Skin of body (tissue), 2 donors: Measurements from ENCODE around the gene HINFP. TPM values are rescaled to one million over a fixed set of nuclear protein-coding genes. Genes with fewer than 3 reads are reported as not detected.

Source experiments
- DNase-seq: peaks from one replicate; lab custom pipeline; 2025; lab: John Stamatoyannopoulos, UW
- total RNA-seq: library from RNA; depleted of rRNA; stranded (reverse); fragments of >200 nt; gene quantifications from one replicate; pipeline ENCODE4 v1.2.3, GENCODE V29; 2014

Gene HINFP
- total RNA-seq: 14.3 TPM

- DNase-seq: peak; percentile 99
These were observed at the start of gene HINFP for GRCh38 chr11:119121008-119121810. Gene HINFP (plus strand): TSS chr11:119121580. CDS start chr11:119126945, 5,365 bp downstream.

DNA sequence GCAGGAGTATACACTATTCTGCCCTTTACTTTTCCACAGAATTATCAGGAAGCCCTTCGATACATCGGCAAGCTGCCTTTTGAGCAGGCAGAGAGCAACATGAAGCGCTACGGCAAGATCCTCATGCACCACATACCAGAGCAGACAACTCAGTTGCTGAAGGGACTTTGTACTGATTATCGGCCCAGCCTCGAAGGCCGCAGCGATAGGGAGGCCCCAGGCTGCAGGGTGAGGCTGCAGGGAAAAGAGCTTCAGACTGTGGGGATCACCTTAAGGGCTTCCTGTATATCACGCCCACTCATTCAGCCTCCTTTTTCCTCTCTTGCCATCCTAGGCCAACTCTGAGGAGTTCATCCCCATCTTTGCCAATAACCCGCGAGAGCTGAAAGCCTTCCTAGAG lies 43.5 kb upstream of the HINFP start:
- no peak for DNase-seq

GRCh38 chr11:119078675-119079420 lies 42.5 kb upstream of the HINFP start:
- DNase-seq: no peak

- no peak for DNase-seq
These were observed 39.6 kb upstream of the HINFP start for GRCh38 chr11:119081682-119082260.

GRCh38 chr11:119084663-119085436 lies 36.5 kb upstream of the HINFP start, which contains the start of gene HMBS:
Gene HMBS (plus strand): TSS chr11:119084881. CDS start chr11:119085034, 153 bp downstream.
- DNase-seq: peak; percentile 97

DNA sequence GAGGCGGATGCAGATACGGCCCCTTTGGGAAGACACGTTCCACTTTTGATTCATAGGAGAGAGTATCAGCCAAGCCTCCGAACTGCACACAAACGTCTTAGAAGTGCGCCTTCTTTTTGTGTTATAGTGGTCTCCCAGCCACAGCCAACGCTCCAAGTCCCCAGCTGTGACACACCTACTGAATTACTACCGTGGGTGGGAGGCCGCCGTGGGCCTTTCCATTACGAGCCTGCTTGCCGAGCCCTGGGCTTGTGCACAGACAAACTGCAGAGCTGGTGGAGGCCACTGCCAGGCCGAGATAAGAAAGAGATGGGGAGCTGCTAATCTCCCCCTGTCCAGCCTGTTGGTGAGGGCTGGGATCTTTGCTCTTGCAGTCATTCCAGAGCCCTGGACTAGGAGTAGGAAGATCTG lies 35.9 kb upstream of the HINFP start:
- DNase-seq: no peak

- DNase-seq: no peak
These were observed 34.3 kb upstream of the HINFP start for GRCh38 chr11:119087123-119087522.

GRCh38 chr11:119087747-119088241 lies 33.6 kb upstream of the HINFP start:
- DNase-seq: no peak

GRCh38 chr11:119088406-119088805 lies 33.0 kb upstream of the HINFP start:
- no peak for DNase-seq

GRCh38 chr11:119089319-119089718 lies 32.1 kb upstream of the HINFP start:
- no peak for DNase-seq

- peak; percentile 47 for DNase-seq
These were observed 30.2 kb upstream of the HINFP start for GRCh38 chr11:119091178-119091577.

GRCh38 chr11:119091966-119092879 lies 29.2 kb upstream of the HINFP start:
- DNase-seq: no peak

DNA sequence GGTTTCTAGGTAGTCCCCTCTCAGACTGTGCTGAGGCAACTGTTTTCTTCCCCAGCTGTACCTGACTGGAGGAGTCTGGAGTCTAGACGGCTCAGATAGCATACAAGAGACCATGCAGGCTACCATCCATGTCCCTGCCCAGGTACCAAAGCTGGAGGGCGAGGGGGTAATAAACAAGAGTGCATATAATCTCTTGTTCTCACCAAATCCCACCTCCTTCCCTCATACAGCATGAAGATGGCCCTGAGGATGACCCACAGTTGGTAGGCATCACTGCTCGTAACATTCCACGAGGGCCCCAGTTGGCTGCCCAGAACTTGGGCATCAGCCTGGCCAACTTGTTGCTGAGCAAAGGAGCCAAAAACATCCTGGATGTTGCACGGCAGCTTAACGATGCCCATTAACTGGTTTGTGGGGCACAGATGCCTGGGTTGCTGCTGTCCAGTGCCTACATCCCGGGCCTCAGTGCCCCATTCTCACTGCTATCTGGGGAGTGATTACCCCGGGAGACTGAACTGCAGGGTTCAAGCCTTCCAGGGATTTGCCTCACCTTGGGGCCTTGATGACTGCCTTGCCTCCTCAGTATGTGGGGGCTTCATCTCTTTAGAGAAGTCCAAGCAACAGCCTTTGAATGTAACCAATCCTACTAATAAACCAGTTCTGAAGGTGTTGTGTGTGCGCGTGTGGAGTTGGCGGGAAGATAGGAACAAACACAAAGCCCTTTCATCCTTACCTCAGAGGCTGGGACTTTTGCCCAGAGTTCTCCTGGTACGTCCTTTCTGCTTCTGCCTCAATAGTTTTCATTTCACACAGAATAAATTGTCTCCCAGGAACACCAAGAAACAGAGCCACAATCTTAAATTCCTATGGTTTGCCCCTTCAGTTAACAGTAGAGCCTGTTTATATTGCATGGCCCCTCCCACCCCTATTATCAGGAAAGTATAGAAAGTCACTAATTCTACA lies 28.2 kb upstream of the HINFP start:
- no peak for DNase-seq

- no peak for DNase-seq
These were observed 27.2 kb upstream of the HINFP start for GRCh38 chr11:119093942-119094815.

DNA sequence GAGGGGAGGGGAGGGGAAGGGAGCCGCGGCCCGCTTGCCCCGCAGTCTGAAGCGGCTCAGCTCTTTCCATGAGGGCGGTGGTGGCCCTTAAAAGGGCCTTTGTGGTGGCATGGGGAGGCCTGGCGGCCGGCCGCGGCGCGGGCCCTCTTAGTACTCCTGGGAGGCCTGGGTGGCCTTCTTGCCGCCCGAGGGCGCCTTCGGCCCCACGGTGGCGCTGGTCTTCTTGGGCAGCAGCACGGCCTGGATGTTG lies 26.6 kb upstream of the HINFP start:
- no peak for DNase-seq

- DNase-seq: peak; percentile 100
These were observed 26.1 kb upstream of the HINFP start for GRCh38 chr11:119095066-119095880.

GRCh38 chr11:119099711-119100110 lies 21.7 kb upstream of the HINFP start:
- DNase-seq: no peak
